ENCODE results near the gene NOC4L.

NOC4L gene

DNA sequence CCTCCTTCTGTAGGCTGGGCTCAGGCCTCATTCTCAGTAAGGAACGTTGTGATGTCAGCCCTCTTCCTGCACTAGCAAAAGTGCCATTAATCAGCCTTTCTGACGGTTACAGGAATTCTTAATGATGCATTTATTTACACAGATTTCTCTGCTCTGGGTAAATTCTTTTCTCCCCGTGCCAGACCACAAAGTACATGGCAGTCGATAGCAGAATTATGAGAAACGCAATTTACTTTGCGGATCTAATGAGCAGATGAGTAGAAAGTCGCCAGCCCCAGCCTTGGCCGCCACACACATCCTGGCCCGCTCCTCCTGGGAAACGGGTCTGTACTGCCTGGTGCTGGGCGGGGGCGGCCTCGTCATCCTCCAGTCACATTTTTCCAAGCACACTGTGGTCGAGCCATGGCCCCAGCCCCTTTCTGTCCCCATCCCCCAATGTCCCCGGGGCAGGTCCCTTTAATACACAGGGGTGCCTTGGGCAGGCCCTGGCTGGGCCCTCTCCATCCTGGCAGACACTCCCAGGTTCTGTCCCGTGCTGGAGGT lies 25.9 kb downstream of the NOC4L start:
- no peak for DNase-seq (ENCODE audit: low read depth)

DNA sequence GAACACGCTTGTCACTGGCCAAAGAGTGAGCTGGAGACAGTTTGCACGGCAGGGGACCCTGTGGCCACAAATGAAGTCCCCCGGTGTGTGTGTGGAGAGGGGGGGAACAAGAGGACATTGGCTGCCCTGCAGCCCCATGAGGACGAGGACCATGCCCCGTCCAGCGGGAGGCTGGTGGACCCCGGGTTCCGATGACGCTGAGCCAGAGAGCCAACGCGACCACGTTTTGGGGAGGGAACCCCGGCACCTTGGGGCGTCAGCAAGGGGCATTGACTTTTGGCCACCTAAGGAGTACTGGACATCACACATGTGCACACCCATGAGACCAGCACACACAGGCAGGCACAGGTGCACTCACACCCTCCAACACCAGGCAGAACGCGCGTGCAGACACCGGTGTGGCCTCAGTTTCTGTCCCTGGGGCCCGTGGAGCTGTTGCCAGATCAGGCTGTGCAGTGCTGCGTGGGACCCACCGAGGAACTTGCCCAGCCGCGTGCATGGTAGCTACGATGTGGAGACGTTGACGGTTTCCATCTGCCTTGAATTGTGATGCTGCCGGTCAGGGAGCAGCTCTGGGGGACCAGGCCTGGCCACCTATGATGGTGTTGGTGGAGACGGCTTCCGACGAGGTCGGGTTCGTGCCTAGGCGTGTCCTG lies 26.5 kb downstream of the NOC4L start:
- no peak for DNase-seq (ENCODE audit: low read depth)

- DNase-seq (ENCODE audit: low read depth) = no peak
Measured at GRCh38 chr12:132171293-132171967, 27.2 kb downstream of the NOC4L start.

DNA sequence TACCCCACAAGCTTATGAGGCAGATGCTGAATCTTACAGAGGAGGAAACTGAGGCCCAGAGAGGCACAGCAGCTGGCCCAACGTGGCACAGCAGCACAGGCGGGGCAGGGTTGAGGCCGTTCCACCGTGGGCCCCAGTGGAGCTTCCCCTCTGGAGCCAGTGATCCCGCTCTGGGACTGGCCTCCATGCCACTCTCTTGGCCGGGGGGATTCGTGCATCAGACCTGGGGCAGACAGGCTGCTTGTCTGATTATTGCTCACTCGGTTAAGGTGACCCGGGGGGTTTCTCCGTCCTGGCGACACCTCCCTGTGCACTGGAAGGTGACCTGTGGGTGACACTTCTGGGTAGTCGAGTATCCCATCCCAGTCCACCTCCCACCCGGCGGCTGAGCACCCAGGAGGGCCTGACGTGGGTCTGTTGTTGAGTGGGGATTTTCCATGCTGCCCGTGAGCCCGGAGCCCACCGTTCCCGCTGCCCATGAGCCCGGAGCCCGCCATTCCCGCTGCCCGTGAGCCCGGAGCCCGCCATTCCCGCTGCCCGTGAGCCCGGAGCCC lies 27.8 kb downstream of the NOC4L start:
- no peak for DNase-seq (ENCODE audit: low read depth)

DNA sequence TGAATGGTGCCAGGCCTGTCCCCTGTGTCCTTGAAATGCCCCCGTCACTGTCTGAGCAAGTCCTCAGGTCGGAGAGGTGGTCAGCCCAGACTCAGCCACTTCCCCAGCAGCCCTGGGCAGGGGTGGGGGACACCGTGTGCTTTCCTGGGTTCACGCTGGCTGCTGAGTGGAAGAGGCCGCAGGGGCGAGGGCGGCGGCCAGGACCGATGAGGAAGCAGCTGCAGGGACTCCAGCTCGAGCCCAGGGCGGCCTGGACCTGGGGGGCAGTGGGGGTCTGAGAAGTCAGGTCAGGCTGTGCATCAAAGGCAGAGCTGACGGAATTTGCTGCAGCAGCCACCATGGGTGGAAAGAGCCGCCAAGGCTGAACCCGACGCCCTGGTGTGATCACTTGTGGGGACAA lies 28.4 kb downstream of the NOC4L start:
- no peak for DNase-seq (ENCODE audit: low read depth)

- no peak for DNase-seq (ENCODE audit: low read depth)
Measured at GRCh38 chr12:132173135-132174014, 29.1 kb downstream of the NOC4L start.

- DNase-seq (ENCODE audit: low read depth) = no peak
Measured at GRCh38 chr12:132174015-132174838, 30.0 kb downstream of the NOC4L start.

- DNase-seq (ENCODE audit: low read depth) = no peak
Measured at GRCh38 chr12:132174839-132175490, 30.7 kb downstream of the NOC4L start.

DNA sequence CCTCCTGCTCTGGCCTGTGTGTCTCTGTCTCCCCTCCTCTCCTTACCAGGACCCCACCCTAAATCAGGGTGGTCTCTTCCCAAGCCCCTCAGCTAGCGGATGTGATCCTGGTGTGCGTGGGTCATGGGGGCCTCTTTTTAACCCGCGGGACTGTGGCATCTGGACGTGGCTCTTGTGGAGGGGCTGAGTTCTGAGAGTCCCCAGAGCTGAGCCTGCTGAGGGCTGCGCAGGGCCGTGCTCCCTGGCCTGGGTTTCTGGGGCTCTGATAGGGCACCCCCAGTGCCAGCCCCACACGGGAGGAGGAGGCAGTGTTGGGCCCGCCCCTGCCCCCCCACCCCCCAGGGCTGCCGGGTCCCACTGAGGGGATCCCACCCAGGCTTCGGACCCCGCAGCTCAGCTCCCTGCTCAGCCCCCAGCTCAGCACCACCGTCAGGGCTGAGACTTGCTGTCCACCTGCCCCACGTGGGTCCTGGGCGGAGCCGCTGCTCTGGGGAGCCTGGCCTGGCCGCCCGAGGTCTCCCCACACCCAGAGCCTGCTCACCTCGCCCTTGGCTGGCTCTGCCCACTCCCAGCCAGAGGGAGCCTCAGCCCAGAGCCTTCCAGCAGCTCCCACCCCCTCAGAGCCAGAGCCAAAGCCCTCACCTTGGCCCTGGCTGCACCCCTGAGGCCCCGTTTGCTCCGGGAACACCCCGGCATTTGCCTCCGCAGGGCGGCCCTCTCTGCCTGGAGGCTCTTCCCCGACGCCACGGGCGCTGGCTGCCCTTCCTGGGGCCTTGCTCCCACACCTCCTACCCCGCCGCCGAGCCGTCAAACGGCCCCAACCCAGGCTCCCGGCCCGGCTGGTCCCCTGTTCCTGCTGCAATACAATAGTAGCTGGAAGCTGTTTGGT lies 31.5 kb downstream of the NOC4L start:
- no peak for DNase-seq (ENCODE audit: low read depth)

GRCh38 chr12:132176385-132176919 lies 32.2 kb downstream of the NOC4L start:
- no peak for DNase-seq (ENCODE audit: low read depth)

DNA sequence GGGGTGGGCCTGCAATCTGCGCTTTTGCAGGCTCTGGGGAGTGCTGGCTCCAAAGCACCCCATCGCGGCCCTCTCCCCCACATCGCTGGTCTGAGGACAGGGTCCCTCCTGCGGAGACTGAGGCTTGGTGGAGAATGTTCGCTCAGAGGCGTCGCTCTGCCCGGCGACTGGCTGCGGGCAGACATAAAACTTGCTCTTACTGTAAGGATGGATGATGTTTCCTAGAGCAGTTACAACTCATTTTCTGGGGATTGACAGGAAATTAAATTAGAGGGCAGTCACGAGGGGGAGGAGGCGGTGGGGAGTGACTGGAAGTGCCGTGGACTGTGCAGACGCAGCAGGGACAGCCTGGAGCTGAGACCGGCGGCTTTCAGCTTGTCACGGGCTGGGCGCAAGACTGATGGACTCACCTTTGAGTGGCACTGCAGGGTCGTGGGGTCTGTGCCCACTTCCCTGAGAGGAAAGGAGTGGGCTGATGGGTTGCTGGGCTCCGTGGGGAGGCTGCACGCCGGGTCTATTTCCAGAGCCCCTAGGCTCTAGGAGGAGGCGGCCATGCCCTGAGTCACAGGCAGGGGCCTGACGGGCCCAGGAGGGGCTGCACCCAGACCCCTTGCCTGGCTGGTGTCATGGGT lies 32.8 kb downstream of the NOC4L start:
- no peak for DNase-seq (ENCODE audit: low read depth)

- DNase-seq (ENCODE audit: low read depth) = no peak
Measured at GRCh38 chr12:132178316-132178715, 34.1 kb downstream of the NOC4L start.

GRCh38 chr12:132178801-132179401 lies 34.6 kb downstream of the NOC4L start:
- no peak for DNase-seq (ENCODE audit: low read depth)

- DNase-seq (ENCODE audit: low read depth) = no peak
Measured at GRCh38 chr12:132179431-132180362, 35.4 kb downstream of the NOC4L start.

- DNase-seq (ENCODE audit: low read depth) = no peak
Measured at GRCh38 chr12:132180648-132181546, 36.6 kb downstream of the NOC4L start.

- DNase-seq (ENCODE audit: low read depth) = no peak
Measured at GRCh38 chr12:132181570-132182200, 37.4 kb downstream of the NOC4L start.
